GM18517 (cell line): ENCODE results near the gene KCTD19.
A peak's percentile ranks its signal among the peaks of the same experiment; 100 is the strongest.

ENCODE experiments used
- ATAC-seq: cut with Tn5 transposase; IDR thresholded peaks from one replicate; pipeline ENCODE4 v1.9.1; 2021; ENCODE audit warnings: mild to moderate bottlenecking, moderate library complexity; ENCODE audit not compliant: unreplicated experiment

KCTD19 gene

DNA sequence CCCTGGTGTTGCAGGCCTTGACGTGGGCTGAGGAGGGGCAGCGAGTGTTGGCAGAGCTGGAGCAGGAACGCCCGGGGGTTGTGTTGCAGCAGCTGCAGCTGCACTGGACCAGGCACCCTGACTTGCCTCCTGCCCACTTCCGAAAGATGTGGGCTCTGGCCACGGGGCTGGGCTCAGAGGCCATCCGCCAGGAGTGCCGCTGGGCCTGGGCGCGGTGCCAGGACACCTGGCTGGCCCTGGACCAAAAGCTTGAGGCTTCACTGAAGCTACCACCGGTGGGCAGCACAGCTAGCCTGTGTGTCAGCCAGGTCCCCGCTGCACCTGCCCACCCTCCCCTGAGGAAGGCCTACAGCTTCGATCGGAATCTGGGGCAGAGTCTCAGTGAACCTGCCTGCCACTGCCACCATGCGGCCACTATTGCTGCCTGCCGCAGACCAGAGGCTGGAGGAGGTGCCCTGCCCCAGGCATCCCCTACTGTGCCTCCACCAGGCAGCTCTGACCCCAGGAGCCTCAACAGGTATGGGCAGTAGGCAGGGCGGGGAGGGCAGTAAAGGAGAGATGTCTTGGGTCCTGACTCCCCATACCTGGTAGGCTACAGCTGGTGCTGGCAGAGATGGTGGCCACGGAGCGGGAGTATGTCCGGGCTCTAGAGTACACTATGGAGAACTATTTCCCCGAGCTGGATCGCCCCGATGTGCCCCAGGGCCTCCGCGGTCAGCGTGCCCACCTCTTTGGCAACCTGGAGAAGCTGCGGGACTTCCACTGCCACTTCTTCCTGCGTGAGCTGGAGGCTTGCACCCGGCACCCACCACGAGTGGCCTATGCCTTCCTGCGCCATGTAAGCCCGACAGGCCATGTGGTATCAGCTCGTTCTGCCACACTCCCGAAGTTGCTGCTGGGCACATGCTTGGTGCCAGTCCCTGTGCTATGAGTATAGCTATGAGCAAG is 41.6 kb downstream of the KCTD19 start:
- no peak for ATAC-seq

GRCh38 chr16:67283826-67284555 is 42.5 kb downstream of the KCTD19 start:
- ATAC-seq: no peak

DNA sequence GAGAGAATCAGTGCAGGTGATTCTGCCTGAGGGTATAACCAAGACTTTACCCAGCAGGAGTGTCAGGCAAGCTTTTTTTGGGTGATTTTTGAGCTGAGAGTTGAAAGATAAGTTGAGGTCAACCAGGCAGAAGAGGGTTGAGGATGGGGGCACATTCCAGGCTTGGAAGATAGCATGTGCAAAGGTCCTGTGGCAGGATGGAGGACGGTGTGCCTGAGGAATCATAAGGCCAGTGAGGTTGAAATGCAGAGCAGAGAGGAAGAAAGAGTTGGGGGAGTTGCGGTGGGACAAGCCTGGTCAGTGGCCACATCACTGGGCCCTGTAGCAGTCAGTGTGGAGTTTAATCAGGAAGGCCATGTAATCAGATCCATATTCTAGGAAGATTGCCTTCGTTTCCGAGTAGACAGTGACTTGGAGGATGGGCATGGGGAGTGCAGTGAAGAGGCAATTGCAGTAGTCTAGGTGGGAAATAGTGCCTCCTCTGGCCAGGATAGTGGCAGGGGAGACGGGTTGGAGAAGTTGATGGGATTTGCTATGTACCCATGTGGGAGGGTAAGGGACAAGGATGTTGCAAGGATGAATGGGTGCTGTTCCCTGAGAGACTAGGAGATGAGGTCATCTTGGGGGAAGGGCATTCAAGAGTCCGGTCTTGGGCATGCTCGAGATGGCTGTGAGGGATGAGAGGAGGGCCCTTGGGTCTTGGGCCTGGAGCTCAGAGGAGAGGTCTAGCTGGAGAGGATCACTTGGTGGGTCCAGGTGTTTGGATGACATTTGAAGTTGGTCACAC is 43.3 kb downstream of the KCTD19 start:
- no peak for ATAC-seq

- ATAC-seq: no peak
Observed at GRCh38 chr16:67282447-67282805, 44.1 kb downstream of the KCTD19 start.

GRCh38 chr16:67281536-67282446 is 44.8 kb downstream of the KCTD19 start:
- no peak for ATAC-seq

DNA sequence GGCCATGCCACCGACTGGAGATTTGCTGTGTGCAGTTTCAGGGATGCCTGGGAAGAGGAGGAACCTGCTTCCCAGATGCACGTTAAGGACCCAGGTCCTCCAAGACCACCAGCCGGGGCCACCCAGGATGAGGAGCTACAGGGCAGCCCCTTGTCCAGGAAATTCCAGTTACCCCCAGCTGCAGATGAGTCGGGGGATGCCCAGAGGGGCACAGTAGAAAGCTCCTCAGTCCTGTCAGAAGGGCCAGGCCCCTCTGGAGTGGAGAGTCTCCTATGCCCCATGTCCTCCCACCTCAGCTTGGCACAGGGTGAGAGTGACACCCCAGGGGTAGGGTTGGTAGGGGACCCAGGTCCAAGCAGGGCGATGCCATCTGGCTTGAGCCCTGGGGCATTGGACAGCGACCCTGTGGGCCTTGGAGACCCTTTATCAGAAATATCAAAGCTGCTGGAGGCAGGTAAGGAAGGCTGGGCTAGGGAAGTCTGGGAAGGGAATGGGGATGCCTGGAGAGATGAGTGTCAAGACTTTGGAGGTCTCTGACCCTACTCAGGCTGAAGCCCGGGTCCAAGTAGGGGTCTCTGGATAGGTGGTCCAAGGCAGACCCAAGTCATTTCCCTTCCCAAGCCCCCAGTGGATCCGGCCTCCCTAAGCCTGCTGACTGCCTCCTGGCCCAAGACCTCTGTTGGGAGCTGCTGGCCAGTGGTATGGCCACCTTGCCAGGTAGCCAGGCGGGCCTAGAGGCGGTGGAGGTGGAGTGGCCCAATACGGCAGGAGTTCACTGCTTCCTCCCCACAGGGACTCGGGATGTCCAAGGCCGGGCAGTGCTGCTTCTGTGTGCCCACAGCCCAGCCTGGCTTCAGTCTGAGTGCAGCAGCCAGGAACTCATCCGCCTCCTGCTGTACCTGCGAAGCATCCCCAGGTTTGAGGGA is 46.2 kb downstream of the KCTD19 start:
- no peak for ATAC-seq

DNA sequence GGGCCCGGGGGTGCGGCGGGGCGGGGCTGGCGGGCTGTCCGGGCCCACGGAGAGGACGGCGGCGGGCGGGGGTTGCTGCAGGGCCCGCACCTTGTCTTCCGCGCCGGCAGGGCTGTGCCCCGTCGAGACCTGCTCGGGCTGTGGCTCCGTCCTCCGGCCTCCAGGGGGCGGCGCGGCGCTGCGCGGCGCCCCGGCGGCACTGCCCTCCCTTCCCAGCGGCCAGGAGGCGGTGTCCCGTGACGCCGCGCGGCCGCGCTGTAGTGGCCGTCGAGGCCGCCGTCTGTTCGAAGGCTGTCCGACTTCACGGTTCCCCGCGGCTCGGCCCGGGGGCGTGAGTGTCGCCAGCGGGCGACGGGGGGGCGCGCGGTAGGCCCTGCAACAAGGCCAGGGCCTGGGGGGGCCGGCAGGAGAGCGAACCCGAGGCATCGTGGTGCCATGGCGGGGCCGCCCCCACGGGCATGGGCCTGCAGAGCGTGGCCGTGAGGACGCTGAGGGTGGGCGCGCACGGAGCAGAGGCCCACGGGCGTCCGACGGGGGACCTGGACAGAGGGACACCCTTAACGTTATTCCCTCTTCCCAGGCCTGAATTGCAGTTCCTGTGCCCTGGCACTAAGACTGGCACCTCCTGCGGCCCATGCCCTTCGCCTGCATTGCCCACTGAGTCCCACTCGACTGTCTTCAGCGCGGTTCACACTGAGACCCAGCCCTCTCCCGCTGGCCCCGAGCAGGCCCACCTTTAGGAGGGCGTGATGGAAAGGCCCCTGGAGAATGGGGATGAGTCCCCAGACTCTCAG is 47.0 kb downstream of the KCTD19 start, which contains the start of gene PLEKHG4:
TSS of gene PLEKHG4 (plus strand) at position 237 of the 794 bp plus-strand sequence. CDS start at position 750, 513 bp downstream.
- peak; percentile 57 for ATAC-seq

- ATAC-seq: peak; percentile 47
Observed at GRCh38 chr16:67278773-67279295, 47.7 kb downstream of the KCTD19 start.

- no peak for ATAC-seq
Observed at GRCh38 chr16:67277999-67278772, 48.4 kb downstream of the KCTD19 start.

GRCh38 chr16:67277294-67277998 is 49.1 kb downstream of the KCTD19 start:
- ATAC-seq: no peak

GRCh38 chr16:67275321-67275720 is 51.2 kb downstream of the KCTD19 start:
- no peak for ATAC-seq

DNA sequence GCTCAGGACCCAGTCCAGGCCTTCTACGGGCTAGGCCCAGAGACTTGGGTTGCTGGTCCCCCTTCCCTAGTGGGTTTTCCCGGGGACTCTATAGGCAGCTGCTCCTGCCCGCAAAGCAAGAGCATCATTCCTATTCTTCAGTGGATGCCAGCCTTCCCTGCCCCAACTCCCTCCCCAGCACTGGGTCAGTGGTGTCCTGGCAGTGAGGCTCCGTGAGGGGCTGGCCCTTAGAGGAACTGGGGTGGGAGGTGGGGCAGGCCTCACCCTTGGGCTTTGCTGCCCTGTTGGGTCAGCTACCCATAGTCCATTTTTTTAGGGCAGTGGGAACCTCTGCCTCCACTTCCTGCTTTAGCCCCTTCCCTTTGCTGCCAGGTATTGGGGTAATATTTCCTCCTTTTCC is 55.1 kb downstream of the KCTD19 start:
- no peak for ATAC-seq

DNA sequence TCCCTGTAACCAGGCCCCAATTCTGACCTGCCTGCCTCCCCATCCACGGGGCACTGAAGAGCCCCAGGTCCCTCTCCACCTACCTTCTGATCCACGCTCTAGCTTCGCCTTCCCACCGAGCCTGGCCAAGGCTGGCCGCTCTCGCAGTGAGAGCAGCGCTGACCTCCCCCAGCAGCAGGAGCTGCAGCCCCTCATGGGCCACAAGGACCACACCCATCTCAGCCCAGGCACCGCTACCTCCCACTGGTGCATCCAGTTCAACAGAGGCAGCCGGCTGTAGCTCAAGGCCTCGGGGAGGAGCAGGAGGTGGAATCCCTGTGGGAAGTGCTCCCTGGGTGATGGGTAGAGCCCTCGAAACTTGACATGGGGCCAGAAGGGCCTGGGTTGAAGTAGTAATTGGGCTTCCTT is 55.6 kb downstream of the KCTD19 start:
- ATAC-seq: no peak

- ATAC-seq: no peak
Observed at GRCh38 chr16:67269766-67270165, 56.8 kb downstream of the KCTD19 start.

DNA sequence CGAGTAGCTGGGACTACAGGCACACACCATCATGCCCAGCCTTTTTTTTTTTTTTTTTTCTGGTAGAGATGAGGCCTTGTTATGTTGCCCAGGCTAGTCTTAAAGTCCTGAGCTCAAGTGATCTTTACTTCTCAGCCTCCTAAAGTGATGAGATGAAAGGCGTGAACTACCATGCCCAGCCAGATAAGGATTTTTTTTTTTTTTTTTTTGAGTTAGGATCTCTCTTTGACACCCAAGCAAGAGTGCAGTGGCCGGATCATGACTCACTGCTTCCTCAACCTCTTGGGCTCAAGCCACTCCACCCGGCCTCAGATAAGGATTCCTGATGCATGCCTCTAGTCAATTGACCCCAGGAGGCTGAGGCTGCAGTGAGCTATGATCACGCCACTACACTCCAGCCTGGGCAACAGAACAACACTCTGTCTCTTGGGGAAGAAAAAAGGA is 58.4 kb downstream of the KCTD19 start:
- ATAC-seq: no peak

DNA sequence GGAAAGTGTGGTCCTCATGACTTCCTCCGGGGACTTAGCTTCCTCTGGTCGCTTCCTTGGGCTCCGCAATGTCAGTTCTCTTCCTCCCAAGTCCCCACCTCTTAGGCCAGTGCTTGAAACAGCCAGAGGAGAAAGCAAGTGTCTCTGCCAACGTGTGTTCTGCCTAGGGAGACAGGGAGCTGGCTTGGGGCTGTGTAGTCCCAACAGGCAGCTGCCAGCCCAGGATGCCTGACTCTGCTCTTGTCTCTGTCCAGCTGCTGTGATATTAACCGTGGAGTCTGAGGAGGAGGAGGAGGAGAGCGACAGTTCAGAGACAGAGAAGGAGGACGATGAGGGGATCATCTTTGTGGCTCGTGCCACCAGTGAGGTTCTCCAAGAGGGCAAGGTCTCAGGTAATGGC is 60.7 kb downstream of the KCTD19 start:
- no peak for ATAC-seq

DNA sequence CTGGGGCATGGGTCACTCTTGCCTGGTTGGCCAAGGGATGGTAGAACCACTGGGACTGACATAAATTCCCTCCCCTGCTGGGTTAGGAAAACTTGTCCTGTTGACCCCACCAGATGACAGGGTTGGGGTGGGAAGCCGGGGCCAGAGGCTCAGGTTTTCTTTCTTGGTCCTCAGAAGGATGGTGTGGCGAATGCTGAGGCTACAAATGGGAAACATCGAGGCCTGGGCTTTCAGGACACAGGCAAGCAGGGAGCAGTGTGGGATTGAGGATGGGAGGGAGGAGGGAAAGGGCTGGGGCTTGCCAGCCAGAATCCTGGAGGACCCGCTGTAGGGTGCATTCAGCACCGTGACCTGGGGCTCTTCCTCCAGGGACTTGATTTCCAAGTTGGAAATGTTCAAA is 61.7 kb downstream of the KCTD19 start:
- ATAC-seq: no peak
